Activated B cell treated with CpG ODN at 0.5 μM for 24 hours (primary cell): ENCODE data around the gene HCN3. TPM values are rescaled to one million over a fixed set of nuclear protein-coding genes. Genes with fewer than 3 reads are reported as not detected.

Experiments
- ATAC-seq: fragments of 200-7000 bp; cut with Tn5 transposase; one replicate; pipeline ENCODE4 v1.10.0; 2021; ENCODE audit warnings: low read depth, mild to moderate bottlenecking, moderate library complexity
- CTCF ChIA-PET: fragments of 350-600 bp; sonication (Branson Sonifier 250); formaldehyde crosslinking; loops from one replicate; lab custom pipeline; 2021; ENCODE audit warnings: antibody characterized with exemption; lab: Charles Lee
- POLR2A ChIA-PET: fragments of 350-600 bp; sonication (Branson Sonifier 250); formaldehyde crosslinking; loops from one replicate; lab custom pipeline; 2021; ENCODE audit warnings: antibody characterized with exemption; lab: Charles Lee
- DNase-seq: peaks from one replicate; pipeline ENCODE4 v3.0.0; 2022
- H3K27ac Mint-ChIP-seq: one replicate; pipeline ENCODE4 v1.8.0; 2020; ENCODE audit warnings: mixed read lengths
- H3K27me3 Mint-ChIP-seq: one replicate; pipeline ENCODE4 v1.8.0; 2021; ENCODE audit warnings: mixed read lengths
- H3K36me3 Mint-ChIP-seq: one replicate; pipeline ENCODE4 v1.8.0; 2021; ENCODE audit warnings: low read depth, mixed read lengths
- H3K4me1 Mint-ChIP-seq: one replicate; pipeline ENCODE4 v1.8.0; 2021; ENCODE audit warnings: mixed read lengths
- H3K4me3 Mint-ChIP-seq: one replicate; pipeline ENCODE4 v1.8.0; 2020; ENCODE audit warnings: mild to moderate bottlenecking, mixed read lengths
- H3K9me3 Mint-ChIP-seq: one replicate; pipeline ENCODE4 v1.8.0; 2020; ENCODE audit warnings: mixed read lengths
- intact Hi-C: fragments of 100-400 bp; cut with micrococcal nuclease; formaldehyde crosslinking; loops from one replicate; pipeline ENCODE4 v1.15.1; 2024
- total RNA-seq: library from RNA; stranded (reverse); gene quantifications from 2 replicates; pipeline ENCODE4 v1.2.3, GENCODE V29; 2022
- TF ChIP-seq, protein P1 (sequence below): fragments of 200-600 bp; IDR thresholded peaks from one replicate; pipeline ENCODE4 v1.8.0; 2022; ENCODE audit warnings: antibody characterized with exemption, mild to moderate bottlenecking

The HCN3 gene
- total RNA-seq, 1 donor from 2014 or later = 2.7 TPM

DNA sequence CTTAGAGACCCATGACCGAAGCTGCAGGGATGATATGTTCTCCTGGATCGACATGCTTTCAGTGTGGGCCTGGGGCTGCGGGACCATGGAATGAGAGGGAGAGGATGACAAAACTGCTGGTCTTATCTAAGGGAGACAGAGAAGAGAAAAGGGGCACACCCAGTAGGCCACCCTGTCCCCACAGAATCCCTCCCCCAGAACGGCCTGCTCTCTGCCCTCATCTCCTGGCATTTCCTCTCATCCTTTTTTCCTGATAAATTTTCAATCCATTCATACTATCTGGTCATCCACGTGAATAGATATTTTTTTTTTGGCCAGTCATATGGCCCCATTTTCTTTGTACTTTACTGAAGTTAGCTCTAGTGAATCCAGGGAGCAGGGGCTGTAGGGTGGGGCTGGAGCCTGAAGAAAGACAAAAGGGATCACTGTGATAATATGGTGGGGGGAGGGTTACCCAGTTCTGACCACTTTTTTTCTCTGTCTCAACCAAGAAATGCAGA lies 24.1 kb downstream of the HCN3 start, which contains the start of gene PKLR:
Gene PKLR (minus strand): TSS at position 97 of the 500 bp plus-strand sequence. CDS start 43 bp downstream, at position 54.
- CTCF ChIA-PET = interaction anchor here (0.6 kb wide), 1 partner anchor 20 kb away, joined by 3 read pairs; no protein-coding TSS in a partner anchor
- POLR2A ChIA-PET = interaction anchor here (0.6 kb wide), 1 partner anchor 23 kb away, joined by 3 read pairs; no protein-coding TSS in a partner anchor
- TF ChIP-seq, protein P1, sequence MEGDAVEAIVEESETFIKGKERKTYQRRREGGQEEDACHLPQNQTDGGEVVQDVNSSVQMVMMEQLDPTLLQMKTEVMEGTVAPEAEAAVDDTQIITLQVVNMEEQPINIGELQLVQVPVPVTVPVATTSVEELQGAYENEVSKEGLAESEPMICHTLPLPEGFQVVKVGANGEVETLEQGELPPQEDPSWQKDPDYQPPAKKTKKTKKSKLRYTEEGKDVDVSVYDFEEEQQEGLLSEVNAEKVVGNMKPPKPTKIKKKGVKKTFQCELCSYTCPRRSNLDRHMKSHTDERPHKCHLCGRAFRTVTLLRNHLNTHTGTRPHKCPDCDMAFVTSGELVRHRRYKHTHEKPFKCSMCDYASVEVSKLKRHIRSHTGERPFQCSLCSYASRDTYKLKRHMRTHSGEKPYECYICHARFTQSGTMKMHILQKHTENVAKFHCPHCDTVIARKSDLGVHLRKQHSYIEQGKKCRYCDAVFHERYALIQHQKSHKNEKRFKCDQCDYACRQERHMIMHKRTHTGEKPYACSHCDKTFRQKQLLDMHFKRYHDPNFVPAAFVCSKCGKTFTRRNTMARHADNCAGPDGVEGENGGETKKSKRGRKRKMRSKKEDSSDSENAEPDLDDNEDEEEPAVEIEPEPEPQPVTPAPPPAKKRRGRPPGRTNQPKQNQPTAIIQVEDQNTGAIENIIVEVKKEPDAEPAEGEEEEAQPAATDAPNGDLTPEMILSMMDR = no peak
- intact Hi-C loops = no loop called here
- Mint-ChIP-seq H3K27me3 (peaks cover 10% of the 10 kb centered on the region), H3K4me3 (no peak within 1 kb of the TSS), H3K4me1 (peaks cover 2% of the 10 kb centered on the region), H3K27ac (no peak within 1 kb of the TSS), H3K9me3 (no peaks in the 10 kb centered on the region), H3K36me3 (no peaks in the 10 kb centered on the region)
- DNase-seq = no peak
- ATAC-seq = no peak

DNA sequence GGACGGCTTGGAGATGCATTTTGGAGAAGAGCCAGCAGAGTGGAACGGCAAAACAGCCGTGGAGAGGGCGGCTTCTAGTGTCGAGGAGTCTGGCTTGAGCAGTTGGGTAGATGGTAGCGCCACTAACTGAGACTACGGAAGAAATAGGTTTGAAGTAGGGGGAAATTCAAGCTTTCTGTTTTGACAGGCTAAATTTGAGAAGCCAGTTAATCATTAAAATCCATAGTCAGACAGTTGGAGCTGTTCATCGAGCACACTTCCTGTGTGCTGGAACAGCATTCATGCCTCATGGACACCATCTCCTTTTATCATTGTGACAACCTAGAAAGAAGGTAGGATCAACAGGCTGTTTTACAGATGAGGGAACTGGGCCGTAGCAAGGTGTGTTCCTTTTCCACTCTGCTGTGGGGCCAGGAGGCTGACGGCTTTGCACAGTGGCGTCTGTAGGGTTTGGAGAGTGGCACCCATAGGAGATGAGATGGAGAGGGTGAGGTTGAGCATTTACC lies 27.3 kb downstream of the HCN3 start:
- TF ChIP-seq, protein P1 = no peak
- intact Hi-C loops = no loop called here
- DNase-seq (no peak), ATAC-seq (no peak)
- no peak overlapping the region for H3K4me3 Mint-ChIP-seq
- peaks cover 7% of the 10 kb centered on the region for H3K36me3 Mint-ChIP-seq
- H3K27ac Mint-ChIP-seq = no peak overlapping the region
- no peaks in the 10 kb centered on the region for H3K9me3 Mint-ChIP-seq
- ChIA-PET CTCF (interaction anchor here (1.3 kb wide), 1 partner anchor 26 kb away, joined by 5 read pairs; no protein-coding TSS in a partner anchor), POLR2A (no interaction called here)
- no peaks in the 10 kb centered on the region for H3K27me3 Mint-ChIP-seq
- H3K4me1 Mint-ChIP-seq = peaks cover 17% of the 10 kb centered on the region

DNA sequence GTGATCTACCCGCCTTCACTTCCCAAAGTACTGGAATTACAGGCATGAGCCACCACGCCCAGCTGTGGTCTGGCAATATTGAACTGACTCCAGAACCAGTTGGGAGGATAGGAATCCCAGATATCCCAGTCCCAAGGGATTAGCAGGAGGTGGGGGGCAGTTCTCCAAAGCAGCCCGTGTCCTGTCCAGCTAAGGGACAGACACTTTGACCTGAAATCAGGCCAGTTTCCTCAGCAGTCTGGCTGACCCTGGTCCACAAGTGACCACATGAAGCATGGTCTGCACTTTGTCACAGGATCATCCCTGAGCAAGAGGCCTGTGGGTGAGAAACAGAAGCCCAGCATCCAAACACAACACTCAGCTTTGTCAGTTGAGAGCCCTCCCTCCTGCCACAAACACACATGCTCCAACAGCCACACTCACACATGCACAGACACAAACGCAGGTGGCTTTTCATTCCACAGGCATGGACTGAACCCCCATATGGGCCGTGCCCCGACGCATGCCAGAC lies 28.7 kb downstream of the HCN3 start:
- Mint-ChIP-seq H3K27ac (peak overlapping the region; percentile 65), H3K36me3 (peaks cover 15% of the 10 kb centered on the region), H3K9me3 (no peaks in the 10 kb centered on the region), H3K4me1 (peaks cover 28% of the 10 kb centered on the region), H3K4me3 (no peak overlapping the region), H3K27me3 (no peaks in the 10 kb centered on the region)
- intact Hi-C loops = no loop called here
- ATAC-seq = no peak
- CTCF ChIA-PET = no interaction called here
- TF ChIP-seq, protein P1 = no peak
- POLR2A ChIA-PET = interaction anchor here (0.7 kb wide), 1 partner anchor 699 kb away, joined by 13 read pairs; no protein-coding TSS in a partner anchor
- no peak for DNase-seq

DNA sequence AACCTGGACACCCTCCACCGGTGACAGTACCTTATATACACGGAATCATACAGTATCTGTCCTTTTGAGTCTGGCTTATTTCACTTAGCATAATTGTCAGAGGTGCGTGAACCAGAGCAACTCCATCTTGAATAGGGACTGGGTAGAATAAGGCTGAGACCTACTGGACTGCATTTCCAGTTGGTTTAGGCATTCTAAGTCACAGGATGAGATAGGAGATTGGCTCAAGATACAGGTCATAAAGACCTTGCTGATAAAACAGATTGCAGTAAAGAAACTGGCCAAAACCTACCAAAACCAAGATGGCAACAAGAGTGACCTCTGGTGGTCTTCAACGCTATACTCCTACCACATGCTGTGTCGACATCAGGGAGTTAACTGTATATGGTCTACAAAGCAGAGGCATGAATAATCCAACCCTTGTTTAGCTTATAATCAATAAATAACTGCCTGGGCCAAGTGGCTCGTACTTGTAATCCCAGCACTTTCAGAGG lies 30.0 kb downstream of the HCN3 start:
- Mint-ChIP-seq H3K36me3 (peaks cover 24% of the 10 kb centered on the region), H3K4me3 (peak overlapping the region; percentile 52), H3K4me1 (peaks cover 32% of the 10 kb centered on the region), H3K27ac (peak overlapping the region; percentile 76), H3K9me3 (no peaks in the 10 kb centered on the region), H3K27me3 (no peaks in the 10 kb centered on the region)
- DNase-seq = no peak
- TF ChIP-seq, protein P1 = no peak
- no peak for ATAC-seq
- ChIA-PET POLR2A (interaction anchor here (0.6 to 1.9 kb wide), 5 partner anchors 13 to 182 kb away, joined by 3 to 30 read pairs (median 12); partner anchors contain the start of genes CLK2 and RUSC1), CTCF (interaction anchor here (0.9 to 2.5 kb wide), 4 partner anchors 15 to 134 kb away, joined by 3 to 23 read pairs (median 4); partner anchors contain the start of genes CLK2 and KRTCAP2)
- intact Hi-C loops = no loop called here
